Measurements from ENCODE around the gene IRF1. TPM values are rescaled to one million over a fixed set of nuclear protein-coding genes. Genes with fewer than 3 reads are reported as not detected.

Gene IRF1
- total and polyA plus RNA-seq, 2 of the 8 experiments (the other 6 are each of a cell fraction or from before 2014, with no cell fraction given), result 4.0 to 8.5 TPM

- TF ChIP-seq KDM1A (IDR thresholded peaks at IDR 0.05; ENCODE audit: borderline replicate concordance, low read length), result no peak
Measured at GRCh38 chr5:132455614-132456115, 34.9 kb downstream of the IRF1 start (continued).

Measured in H1 (cell line).